DMS53 treated with DMSO at 0.1 percent for 48 hours (cell line): ENCODE data around the gene CYP21A2.
"Not testable (repeated sequence)": the region's sequence is repeated elsewhere in the genome, so short reads cannot be mapped to it uniquely, and the experiment has no call there.

ENCODE experiments used
- DNase-seq: peaks from one replicate; lab custom pipeline; 2025; ENCODE audit not compliant: unreplicated experiment; lab: John Stamatoyannopoulos, UW

The CYP21A2 gene

DNA sequence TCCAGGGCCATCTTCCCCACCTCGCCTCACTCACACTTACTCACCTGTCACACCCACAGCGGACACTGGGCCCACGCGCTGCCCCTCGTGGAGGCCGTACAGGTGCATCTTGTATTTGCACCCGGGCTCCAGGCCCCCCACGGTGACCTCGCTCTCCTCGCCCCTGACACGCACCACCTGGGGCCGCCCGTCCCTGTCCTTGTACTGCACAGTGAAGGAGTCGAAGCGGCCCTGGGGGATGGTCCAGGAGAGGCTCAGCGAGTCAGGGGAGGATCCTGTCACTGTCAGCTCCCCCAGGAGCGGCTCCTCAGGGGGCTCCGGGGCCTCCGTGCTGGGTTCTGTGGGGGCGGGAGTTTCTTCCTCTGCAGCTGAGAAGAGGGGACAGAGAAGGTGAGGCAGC is 14.4 kb downstream of the CYP21A2 start:
- DNase-seq, result not testable (repeated sequence)

DNA sequence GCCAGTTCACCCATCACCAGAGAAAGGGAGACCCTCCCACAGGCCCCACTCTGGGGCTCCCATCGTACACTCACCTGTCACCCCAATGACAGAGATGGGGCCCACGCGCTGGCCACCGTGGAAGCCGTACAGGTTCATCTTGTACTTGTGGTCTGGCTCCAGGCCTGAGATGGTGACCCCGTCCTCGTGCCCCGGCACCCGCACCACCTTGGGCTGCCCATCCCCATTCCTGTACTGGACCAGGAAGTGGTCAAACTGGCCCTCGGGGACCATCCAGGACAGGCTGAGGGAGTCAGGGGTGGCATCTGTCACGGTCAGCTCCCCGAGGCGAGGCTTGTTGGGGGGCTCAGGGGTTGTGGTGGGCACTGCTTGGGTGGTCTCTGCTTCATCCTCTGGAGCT is 15.1 kb downstream of the CYP21A2 start:
- not testable (repeated sequence) for DNase-seq

DNA sequence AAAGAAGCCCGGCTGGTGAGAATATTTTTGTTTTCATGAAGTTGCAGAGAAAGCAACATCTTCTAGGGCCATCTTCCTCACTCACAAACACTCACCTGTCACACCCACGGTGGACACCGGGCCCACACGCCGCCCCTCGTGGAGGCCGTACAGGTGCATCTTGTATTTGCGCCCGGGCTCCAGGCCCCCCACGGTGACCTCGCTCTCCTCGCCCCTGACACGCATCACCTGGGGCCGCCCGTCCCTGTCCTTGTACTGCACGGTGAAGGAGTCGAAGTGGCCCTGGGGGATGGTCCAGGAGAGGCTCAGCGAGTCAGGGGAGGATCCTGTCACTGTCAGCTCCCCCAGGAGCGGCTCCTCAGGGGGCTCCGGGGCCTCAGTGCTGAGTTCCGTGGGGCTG is 17.5 kb downstream of the CYP21A2 start:
- DNase-seq, result not testable (repeated sequence)

DNA sequence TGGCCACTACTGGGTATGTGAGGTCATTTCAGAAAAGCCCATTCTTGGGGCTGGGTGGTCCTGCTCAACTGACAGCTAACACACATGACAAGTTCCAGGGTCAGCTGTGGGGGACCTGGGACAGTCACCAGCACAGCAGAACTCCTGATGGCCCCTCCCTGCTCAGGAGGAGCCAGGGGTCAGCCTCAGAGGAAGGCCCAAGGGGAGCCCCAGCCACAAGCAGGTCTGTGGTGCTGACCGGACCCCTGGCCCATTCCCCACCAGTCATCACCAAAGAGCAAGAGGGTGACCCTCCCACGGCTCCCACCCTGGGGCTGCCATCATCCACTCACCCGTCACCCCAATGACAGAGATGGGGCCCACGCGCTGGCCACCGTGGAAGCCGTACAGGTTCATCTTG is 18.0 kb downstream of the CYP21A2 start:
- DNase-seq, result no peak

DNA sequence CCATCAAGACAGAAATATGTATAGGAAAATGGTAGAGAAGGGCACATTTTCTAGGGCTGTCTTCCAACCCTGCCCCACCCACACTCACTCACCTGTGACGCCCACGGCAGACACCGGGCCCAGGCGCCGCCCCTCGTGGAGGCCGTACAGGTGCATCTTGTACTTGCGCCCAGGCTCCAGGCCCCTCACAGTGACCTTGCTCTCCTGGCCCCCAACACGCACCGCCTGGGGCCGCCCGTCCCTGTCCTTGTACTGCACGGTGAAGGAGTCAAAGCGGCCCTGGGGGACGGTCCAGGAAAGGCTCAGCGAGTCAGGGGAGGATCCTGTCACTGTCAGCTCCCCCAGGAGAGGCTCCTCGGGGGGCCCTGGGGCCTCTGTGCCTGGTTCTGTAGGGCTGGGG is 19.8 kb downstream of the CYP21A2 start:
- no peak for DNase-seq

DNA sequence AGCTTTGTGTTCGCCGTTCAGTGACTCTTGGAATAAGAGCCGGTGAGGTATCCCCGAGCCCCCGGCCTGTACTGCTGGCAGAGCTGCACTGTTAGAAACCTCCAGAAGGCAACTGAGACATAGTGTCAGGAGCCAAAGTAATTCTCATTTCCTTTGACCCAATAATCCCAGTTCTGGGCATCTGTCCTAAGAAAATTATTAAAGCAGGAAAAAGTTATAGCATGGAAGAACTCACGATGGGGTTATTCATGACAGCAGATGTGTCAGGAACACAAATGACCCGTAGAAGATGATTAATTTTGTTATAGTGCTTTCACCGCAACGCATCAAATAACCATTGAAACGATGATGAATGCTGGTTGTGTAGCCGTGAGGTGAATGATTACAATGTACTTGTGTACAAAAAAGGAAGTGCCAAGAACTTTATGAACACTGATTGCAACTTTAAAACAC is 20.3 kb downstream of the CYP21A2 start:
- DNase-seq, result no peak

DNA sequence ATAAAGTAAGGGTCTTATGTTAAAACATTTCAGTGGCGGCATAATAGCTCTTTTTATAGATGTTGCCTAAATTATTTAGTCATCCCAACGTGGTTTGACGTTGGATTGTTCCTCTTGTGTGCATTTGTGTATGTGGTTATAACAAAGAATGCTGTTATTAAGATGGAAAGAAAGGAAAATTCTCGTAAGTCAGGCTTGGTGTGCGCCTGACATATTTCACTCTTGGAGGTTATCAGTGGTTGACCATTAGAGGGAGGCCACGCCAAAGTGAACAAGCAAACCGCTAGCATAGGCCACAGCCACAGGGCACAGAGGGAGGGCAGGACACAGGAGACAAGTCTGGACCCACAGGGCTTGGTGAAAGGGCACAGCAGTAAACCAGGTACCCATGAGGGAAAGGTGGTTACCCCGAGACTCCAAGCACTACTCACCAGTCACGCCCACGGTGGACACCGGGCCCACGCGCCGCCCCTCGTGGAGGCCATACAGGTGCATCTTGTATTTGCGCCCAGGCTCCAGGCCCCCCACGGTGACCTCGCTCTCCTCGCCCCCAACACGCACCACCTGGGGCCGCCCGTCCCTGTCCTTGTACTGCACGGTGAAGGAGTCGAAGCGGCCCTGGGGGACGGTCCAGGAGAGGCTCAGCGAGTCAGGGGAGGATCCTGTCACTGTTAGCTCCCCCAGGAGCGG is 22.9 kb downstream of the CYP21A2 start:
- no peak for DNase-seq

DNA sequence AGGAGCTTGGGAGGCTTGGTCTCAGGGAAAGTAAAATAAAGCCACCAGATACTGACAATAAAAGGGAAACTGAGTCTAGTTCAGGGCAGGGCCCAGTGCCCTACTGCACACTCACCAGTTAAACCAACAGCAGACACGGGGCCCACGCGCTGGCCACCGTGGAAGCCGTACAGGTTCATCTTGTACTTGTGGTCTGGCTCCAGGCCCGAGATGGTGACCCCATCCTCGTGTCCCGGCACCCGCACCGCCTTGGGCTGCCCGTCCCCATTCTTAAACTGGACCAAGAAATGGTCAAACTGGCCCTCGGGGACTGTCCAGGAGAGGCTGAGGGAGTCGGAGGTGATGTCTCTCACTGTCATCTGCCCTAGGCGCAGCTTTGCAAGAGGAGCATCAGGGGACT is 26.5 kb downstream of the CYP21A2 start:
- DNase-seq, result no peak

DNA sequence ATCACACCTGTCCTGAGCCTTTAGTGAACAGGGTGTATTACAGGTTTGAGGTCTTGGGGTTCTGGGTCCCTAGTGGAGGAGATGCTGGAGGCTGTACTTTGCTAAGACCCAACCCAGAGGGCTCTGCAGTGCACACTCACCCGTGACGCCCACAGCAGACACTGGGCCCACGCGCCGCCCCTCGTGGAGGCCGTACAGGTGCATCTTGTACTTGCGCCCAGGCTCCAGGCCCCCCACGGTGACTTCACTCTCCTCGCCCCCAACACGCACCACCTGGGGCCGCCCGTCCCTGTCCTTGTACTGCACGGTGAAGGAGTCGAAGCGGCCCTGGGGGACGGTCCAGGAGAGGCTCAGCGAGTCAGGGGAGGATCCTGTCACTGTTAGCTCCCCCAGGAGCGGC is 29.3 kb downstream of the CYP21A2 start:
- not testable (repeated sequence) for DNase-seq

DNA sequence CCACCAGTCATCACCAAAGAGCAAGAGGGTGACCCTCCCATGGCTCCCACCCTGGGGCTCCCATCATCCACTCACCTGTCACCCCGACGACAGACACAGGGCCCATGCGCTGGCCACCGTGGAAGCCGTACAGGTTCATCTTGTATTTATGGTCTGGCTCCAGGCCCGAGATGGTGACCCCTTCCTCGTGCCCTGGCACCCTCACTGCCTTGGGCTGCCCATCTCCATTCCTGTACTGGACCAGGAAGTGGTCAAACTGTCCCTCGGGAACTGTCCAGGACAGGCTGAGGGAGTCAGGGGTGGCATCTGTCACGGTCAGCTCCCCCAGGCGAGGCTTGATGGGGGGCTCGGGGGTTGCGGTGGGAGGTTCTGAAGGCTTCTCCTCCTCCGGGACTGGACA is 30.1 kb downstream of the CYP21A2 start:
- not testable (repeated sequence) for DNase-seq

DNA sequence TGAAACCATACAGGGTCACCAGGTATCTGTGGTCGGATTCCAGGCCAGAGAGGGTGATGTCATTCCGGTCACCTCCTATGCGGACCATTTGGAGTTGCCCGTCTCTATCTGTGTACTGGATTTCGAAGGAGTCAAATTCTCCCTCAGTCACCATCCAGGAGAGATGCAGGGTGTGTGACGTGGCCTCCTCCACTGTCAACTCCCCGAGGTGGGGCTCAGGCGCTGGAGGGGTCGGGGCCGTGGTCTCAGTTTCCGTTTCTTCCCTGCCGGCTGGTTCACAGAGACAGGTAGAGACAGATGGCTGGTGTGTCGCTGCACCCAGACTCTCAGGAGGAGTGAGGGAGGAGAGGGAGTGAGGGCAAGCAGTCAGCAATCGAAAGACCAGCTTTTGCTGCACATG is 30.7 kb downstream of the CYP21A2 start:
- DNase-seq, result no peak

DNA sequence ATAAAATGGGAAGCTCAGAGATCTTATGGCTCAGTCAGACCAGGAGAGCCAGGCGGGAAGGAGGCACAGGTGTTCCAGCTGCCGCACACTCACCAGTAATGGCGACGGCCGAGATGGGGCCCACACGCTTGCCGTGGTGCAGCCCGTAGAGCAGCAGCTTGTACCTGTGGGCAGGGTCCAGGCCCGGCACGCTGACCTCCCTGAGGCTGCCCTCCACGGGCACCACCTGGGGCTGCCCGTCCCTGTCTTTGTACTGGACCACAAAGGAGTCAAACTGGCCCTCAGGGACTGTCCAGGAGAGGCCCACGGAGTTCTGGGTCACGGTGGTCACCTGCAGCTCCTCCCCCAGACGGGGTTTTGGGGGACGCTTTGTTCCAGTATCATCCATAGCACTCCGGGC is 31.2 kb downstream of the CYP21A2 start:
- DNase-seq, result no peak

DNA sequence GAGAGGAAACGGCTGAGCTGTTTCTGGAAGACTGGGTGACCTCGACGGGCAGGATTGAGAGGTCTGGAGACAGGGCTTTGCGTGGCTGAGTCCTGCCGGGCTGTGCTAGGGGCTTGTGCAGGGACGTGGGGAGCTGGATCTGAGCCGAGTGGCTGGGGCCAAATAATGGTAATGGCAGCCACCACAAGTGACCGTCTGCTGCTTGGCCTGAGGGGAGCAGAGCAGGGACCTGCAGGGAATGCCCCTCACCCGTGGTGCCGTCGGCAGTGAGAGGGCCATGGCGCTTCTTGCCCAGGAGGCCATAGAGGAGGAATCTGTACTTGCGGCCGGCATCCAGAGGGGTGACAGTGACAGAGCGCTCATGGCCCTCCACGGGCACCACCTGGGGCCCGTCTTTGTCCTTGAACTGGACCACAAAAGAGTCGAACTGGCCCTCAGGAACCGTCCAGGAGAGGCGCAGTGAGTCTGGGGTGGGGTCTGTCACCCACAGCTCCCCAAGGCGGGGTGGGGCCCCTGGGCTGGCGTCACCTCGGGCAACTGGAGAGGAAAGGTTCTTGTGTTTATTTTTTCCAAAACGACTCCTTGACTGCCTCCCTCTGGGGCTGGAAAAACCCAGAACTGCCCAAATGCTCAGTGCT is 31.8 kb downstream of the CYP21A2 start:
- DNase-seq, result no peak

DNA sequence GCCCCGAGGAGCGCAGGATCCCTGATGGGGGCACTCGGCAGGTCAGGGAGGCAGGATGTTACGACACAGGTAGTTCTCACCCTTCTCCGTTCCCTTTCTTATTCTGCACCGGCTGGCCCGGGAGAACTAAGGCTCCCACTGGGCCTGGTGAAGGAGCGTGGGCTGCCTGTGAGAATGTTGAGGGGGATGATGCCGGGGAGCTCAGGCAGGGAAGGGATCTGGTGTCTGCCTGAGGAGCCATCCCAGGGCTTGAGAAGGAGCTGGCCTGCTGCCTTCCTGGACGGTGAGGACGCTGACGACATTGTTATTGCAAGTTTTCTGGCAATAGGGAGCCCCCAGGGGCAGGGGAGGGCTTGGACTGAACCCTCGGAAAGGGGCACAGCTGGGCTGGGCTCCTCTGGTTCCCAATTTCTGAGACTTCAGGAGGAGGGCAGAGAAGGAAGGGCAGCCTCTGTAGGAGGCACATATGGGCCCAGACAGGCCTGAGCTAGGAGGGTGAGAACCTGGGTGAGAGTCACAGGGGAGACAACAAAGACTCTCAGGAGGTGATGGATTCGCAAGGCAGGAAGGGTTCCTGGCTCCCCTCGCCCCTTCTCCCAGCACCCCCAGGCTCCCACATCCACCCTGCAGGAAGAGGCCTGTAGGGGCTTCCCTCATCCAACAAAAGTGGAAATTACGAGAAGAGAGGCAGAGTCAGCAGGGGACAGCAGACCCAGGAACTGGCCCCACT is 32.8 kb downstream of the CYP21A2 start:
- DNase-seq, result no peak

DNA sequence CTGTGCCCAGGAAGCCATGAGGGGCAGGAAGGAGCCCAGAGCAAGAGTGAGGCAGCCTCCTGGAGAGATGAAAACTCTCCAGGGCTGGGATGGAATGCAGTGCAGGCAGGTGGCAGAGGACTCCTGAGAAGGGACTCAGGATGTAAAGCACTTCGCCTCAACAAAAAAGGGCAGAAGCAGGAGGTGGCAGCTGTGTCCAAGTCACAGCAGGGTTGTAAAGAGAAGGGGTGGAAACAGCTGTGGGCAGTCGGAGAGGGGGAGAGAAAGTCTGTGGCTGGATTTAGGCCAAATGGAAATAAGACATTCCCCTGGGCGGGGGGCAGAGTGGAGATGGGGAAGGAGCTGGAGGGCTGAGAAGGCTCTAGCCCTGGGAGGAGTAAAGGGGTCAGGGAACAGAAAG is 34.9 kb downstream of the CYP21A2 start:
- DNase-seq, result no peak

DNA sequence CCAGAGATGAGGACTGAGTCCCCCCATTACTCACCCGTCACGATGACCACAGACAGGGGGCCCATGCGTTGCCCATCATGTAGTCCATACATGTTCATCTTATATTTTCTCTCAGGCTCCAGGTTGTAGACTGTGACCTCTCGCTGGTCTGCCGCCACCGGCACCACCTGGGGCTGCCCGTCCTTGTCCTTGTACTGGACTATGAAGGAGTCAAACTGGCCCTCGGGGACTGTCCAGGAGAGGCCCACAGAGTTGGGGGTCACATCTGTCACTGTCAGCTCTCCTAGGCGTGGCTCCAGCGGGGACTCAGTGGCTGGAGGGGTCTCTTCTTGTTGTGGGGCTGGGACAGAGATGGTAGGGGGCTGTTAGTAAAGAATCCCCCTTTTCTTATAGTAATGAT is 35.4 kb downstream of the CYP21A2 start:
- DNase-seq, result no peak

DNA sequence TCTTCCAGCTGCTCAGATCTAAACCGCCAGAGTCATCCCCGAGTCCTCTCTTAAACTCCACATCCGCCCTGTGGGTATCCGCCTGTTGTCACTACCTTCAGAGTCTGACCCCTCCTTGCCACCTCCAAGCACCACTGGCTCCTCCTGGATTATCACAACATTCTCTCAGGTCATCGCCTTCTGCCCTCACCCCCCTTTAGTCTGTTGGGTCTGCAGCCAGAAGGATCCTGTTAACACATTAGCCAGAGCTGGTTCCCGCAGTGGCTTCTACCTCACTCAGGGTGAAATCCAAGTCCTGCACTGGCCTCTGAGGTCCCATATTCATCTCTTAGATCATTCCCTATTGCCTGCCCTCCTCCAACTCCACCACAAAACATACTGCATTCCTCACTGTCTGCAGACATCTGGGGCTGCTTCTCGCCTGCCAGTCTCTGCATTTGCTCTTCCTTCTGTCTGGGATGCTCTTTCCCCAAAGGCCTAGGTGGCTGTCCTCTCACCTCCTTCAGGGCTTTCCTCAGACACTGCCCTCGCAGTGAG is 36.8 kb downstream of the CYP21A2 start:
- DNase-seq, result no peak

DNA sequence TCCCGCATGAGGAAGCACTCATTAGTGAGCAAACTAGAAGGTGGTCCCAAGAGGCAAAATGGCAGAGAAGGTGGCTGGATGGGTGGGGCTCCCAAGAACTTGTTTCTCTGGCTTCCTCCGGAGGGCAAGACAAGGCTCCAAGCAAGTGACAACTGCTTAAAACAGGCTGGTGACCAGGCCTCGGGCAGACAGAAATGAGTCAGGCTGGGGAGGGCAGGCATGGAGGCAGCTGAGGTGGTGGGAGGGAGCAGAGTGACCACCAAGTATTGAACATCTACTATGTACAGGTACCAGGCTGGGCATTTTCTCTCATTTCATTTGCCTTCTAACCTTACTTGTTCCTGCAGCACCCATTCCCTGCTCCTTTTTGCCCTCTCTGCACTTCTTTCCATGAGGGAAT is 37.6 kb downstream of the CYP21A2 start:
- no peak for DNase-seq

DNA sequence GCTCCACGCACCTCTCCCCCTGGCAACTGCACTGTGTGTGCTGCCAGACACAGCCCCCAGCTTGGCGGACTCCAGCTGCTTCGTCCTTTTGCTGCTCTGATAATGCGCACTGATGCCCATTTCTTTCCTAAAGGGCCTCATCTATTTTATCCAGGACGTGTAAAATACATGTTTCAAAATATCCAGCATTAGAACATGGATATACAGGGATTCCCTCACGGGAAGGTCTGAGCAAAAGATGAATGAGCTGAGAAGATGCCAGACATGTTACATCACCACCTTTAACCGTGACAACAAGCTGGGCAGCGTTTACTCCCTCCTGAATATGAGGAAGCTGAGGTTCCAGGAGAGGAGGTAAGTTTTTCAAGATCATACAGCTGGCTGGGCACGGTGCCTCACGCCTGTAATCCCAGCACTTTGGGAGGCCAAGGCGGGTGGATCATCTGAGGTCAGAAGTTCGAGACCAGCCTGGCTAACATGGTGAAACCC is 38.1 kb downstream of the CYP21A2 start:
- no peak for DNase-seq

DNA sequence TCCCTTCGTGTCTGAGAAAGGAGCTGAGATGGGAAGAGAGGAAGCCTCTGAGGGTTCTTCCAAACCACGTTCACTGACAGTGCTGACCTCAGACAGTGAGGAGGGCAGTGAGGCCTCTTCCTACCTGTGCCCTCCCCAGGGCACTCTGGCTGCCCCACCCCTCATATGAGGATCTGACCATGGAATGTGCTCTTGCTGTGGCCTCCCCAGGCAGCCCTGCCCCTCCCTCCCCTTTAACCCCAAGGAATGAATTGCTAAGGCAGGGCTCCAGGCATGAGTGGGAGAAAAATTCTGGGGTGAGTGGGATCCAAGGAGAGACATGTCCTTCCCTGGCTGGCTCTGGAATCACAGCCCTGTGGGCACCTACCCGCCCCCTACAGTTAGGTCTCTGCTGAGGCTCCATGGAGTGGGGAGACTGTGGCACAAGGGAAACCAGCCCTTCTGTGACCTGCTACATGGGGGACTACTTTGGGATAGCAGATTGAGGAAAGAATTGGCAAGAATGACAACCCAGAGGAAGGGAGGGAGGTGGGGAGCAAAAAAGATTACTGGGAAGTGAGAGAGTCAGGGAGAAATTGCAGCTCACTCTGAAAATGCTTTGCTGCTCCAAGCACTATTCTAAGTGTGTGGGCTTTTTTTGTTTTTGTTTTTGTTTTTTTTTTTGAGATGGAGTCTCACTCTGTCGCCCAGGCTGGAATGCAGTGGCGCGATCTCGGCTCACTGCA is 41.5 kb downstream of the CYP21A2 start:
- no peak for DNase-seq
